GM23248 (cell line): ENCODE data around the gene CLCF1. TPM values are rescaled to one million over a fixed set of nuclear protein-coding genes. Genes with fewer than 3 reads are reported as not detected.
A peak's percentile ranks its signal among the peaks of the same experiment; 100 is the strongest.

ENCODE experiments used
- DNase-seq: peaks from one replicate; pipeline ENCODE4 v3.0.0-alpha.2; 2015
- H2AFZ ChIP-seq: fragments of 200-600 bp; sonication (generic); 2 replicates; pipeline ENCODE4 v1.6.1; 2016; ENCODE audit warnings: antibody characterized with exemption
- H3F3A ChIP-seq: fragments of 200-600 bp; sonication (generic); 2 replicates; pipeline ENCODE4 v1.6.1; 2016; ENCODE audit warnings: mild to moderate bottlenecking, antibody characterized with exemption, mixed run types; ENCODE audit not compliant: insufficient read depth
- H3K27ac ChIP-seq: fragments of 200-600 bp; sonication (generic); 2 replicates; pipeline ENCODE4 v1.5.1; 2016; ENCODE audit warnings: mild to moderate bottlenecking
- H3K27me3 ChIP-seq: fragments of 200-600 bp; sonication (generic); replicated peaks from 2 replicates; pipeline ENCODE4 v1.6.1; 2016; ENCODE audit warnings: mild to moderate bottlenecking; ENCODE audit not compliant: insufficient read depth
- H3K36me3 ChIP-seq: fragments of 200-600 bp; sonication (generic); 2 replicates; pipeline ENCODE4 v1.6.1; 2016; ENCODE audit warnings: low read depth, mild to moderate bottlenecking
- H3K4me1 ChIP-seq: fragments of 200-600 bp; sonication (generic); 2 replicates; pipeline ENCODE4 v1.6.1; 2016; ENCODE audit warnings: mild to moderate bottlenecking; ENCODE audit not compliant: insufficient read depth
- H3K4me2 ChIP-seq: fragments of 200-600 bp; sonication (generic); one replicate; pipeline ENCODE4 v1.6.1; 2016; ENCODE audit warnings: mild to moderate bottlenecking; ENCODE audit not compliant: unreplicated experiment
- H3K4me3 ChIP-seq: fragments of 200-600 bp; sonication (generic); 2 replicates; pipeline ENCODE4 v1.5.1; 2016; ENCODE audit warnings: mild to moderate bottlenecking
- H3K79me2 ChIP-seq: fragments of 200-600 bp; sonication (generic); 2 replicates; pipeline ENCODE4 v1.6.1; 2016; ENCODE audit warnings: mild to moderate bottlenecking; ENCODE audit not compliant: insufficient read depth
- H3K9ac ChIP-seq: fragments of 200-600 bp; sonication (generic); 2 replicates; pipeline ENCODE4 v1.6.1; 2016; ENCODE audit warnings: mild to moderate bottlenecking
- H3K9me2 ChIP-seq: fragments of 200-600 bp; sonication (generic); 2 replicates; pipeline ENCODE4 v1.6.1; 2016; ENCODE audit warnings: mixed run types, mild to moderate bottlenecking, moderate library complexity; ENCODE audit not compliant: insufficient read depth
- H3K9me3 ChIP-seq: fragments of 200-600 bp; sonication (generic); one replicate; pipeline ENCODE4 v1.6.1; 2017; ENCODE audit warnings: low read depth
- H4K20me1 ChIP-seq: fragments of 200-600 bp; sonication (generic); 2 replicates; pipeline ENCODE4 v1.6.0; 2016; ENCODE audit not compliant: insufficient read depth
- EZH2 ChIP-seq: fragments of 200-600 bp; sonication (generic); IDR thresholded peaks from 2 replicates; pipeline ENCODE4 v1.6.1; 2018; ENCODE audit warnings: antibody characterized with exemption, mild to moderate bottlenecking; ENCODE audit not compliant: insufficient read depth, poor library complexity, severe bottlenecking
- EZH2phosphoT487 ChIP-seq: fragments of 200-600 bp; sonication (generic); IDR thresholded peaks from 2 replicates; pipeline ENCODE4 v1.6.1; 2018; ENCODE audit warnings: antibody characterized with exemption, moderate library complexity, mild to moderate bottlenecking, low read depth; ENCODE audit not compliant: insufficient read depth
- WGBS, 2 experiments: methylation state at CpG; one replicate each; pipeline ENCODE4 v1.1.6; 2015 to 2017; ENCODE audit warnings: low lambda C conversion rate in 2 of 2, low coverage in 1 of 2; ENCODE audit errors: missing lambda C conversion rate in 2 of 2; 5-methylcytosine and 5-hydroxymethylcytosine counted together
- in situ Hi-C: fragments of 300-500 bp; cut with MboI; formaldehyde crosslinking; loops from 2 replicates; pipeline ENCODE4 v1.15.0; 2020
- polyA plus RNA-seq: library from polyadenylated mRNA; unstranded; fragments of >200 nt; fragmentation: Nextera tagmentation; extraction: Ambion mirVana; gene quantifications from 2 replicates; pipeline ENCODE4 v1.2.1, GENCODE V29; 2016
- total RNA-seq: library from RNA; depleted of rRNA; stranded (reverse); fragments of >200 nt; shearing (Covaris generic); gene quantifications from 2 replicates; pipeline ENCODE4 v1.2.3, GENCODE V29; 2014

CLCF1 gene
- total and polyA plus RNA-seq, 2 experiments from 2014 or later: 20.0 to 39.1 TPM

DNA sequence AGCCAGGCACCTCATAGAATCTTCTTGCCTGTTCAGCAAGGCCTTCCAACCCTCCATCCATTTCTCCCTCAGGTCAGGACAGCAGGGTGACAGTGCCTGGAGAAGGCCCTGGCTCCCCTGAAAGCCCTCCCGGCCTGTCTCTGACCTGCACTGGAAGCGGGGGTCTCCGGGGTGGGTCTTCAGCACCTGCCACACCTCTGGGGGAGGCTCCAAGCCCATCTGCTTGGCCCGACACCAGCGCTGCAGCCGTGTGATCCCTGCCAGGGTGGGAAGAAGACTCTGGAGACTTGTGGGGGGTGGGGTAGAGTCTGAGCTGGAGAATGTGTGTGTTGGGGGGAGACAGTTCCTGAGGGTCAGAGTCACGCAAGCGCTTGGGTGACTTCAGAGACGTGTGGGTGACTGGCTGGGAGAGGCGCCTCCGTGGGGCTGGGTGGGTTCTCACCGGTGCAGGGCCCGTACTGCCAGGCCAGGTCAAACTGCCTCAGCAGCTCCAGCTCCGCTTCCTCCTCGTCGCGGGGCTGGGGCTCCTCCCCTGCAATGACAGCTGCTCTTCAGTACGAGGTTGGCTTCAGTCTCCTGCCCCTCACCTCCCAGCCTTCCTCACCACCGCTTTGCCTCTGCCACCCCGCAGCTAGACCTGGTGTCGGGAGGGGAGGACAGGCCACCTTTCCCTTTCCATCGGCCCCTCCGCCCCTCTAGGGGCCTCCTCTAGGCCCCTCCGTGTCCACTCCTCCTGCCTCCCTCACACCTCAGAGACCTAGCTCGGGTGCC is 20.7 kb downstream of the CLCF1 start:
- Histone ChIP-seq H3K9me3 (no peaks in the 10 kb centered on the region), H4K20me1 (no peaks in the 10 kb centered on the region), H3K9me2 (no peaks in the 10 kb centered on the region), H2AFZ (no peak overlapping the region; the same call in 1 of the 2 replicates), H3F3A (peaks cover 68% of the 10 kb centered on the region), H3K9ac (peak overlapping the region; percentile 93), H3K79me2 (peaks cover 17% of the 10 kb centered on the region), H3K27ac (peak overlapping the region; percentile 97), H3K4me2 (peak overlapping the region; percentile 89), H3K4me3 (peak overlapping the region; percentile 80), H3K4me1 (peaks cover 48% of the 10 kb centered on the region), H3K27me3 (no peaks in the 10 kb centered on the region), H3K36me3 (no peaks in the 10 kb centered on the region)
- in situ Hi-C loops: no loop called here
- peak; percentile 65 for DNase-seq
- WGBS, 2 experiments: 4 to 5% methylated on average over 20 to 22 of the region's 25 CpGs
- TF ChIP-seq EZH2 (no peak), EZH2phosphoT487 (no peak)

DNA sequence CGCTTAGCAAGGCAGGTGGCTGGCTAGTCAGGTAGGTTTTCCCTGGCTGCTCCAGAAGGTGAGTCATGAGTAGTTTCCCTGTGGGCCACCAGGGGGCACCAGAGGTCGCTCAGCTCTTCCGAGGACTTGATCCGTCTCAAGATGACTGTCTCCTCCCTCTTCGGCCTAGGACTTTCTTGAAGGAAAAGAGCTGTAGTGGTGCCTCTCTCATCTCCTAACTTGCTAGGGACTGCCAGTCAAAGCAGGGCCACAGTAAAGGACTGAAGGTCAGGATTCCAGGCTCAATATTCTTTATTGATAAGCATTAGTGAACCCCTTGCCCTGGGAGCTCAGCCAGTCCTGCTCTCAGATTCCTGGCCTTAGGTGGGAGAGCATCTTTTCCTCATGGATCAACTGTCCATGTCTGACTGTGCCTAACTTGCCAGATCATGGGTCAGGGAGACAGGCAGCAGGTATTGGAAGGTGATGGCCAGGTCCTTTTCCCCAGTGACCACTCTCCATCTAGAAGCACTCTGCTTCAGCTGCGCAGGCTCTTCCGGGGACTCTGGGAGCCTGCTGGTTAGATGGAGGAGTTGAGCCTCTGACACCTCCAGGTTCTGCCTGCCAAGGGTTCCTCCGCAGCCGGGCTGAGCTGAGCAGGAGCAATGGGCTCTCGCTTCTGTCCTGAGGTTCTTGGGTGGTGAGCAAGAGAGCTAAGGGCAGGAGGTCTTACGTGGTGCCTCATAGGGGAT is 22.0 kb downstream of the CLCF1 start:
- H3K9me3 ChIP-seq: no peaks in the 10 kb centered on the region
- H3K27me3 ChIP-seq: no peaks in the 10 kb centered on the region
- no peak overlapping the region for H3K4me3 ChIP-seq
- 55% methylated on average over 11 of the region's 11 CpGs for WGBS, 2 experiments
- peak overlapping the region; percentile 97 for H3K27ac ChIP-seq
- peaks cover 64% of the 10 kb centered on the region for H3F3A ChIP-seq
- H3K9ac ChIP-seq: peak overlapping the region; percentile 15; the same call in 1 of the 2 replicates
- H3K79me2 ChIP-seq: peaks cover 17% of the 10 kb centered on the region
- H3K36me3 ChIP-seq: no peaks in the 10 kb centered on the region
- H4K20me1 ChIP-seq: no peaks in the 10 kb centered on the region
- H2AFZ ChIP-seq: no peak overlapping the region
- in situ Hi-C loops: no loop called here
- DNase-seq: peak; percentile 85
- H3K4me2 ChIP-seq: peak overlapping the region; percentile 21
- no peaks in the 10 kb centered on the region for H3K9me2 ChIP-seq
- H3K4me1 ChIP-seq: peaks cover 47% of the 10 kb centered on the region
- TF ChIP-seq EZH2phosphoT487: no peak

DNA sequence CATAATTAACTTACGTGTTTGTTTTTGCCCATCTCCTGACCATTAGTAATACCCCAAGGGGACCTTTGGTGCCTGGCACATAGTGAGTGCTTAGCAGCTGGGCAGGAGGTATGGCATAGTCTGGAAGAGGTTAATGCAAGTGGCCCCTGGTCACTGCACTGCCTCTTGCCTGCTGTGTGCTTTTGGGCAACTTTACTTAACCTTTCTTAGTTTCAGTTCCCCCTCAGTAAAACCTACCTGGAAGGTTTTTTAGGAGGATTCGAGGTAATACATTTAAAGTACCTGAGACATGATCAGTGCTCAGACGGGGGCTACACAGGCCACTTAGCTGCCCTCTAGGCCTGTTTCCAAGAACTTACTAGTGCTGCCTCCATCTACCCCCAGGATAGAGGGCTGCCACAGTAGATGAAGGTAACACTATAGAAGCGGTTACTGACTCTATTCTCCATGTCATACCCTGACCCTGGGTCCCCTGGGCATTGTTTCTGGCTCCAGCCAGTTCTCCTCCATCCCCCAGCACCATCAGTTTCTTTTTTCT is 23.4 kb downstream of the CLCF1 start:
- in situ Hi-C loops: no loop called here

DNA sequence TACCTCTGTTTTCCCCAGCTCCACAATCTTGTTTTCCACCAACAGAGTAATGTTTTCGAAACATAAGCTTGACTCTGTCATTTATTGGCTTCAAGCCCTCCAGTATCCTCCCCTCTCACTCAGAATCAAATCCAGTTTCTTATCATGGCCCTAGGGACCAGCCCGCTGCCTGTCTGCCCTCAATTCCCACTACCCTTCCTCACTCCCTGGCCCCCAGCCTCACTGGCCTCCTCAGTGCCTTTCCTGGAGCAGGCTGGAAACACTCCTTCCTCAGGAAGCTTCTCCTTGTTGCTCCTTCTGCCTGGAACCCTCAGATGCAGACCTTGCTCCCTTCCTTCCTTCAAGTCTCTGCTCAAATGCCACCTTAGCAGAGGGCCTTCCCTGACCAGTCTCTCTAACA is 23.9 kb downstream of the CLCF1 start:
- Histone ChIP-seq H3K4me2 (no peak overlapping the region), H3K4me1 (peaks cover 34% of the 10 kb centered on the region), H3K9me2 (no peaks in the 10 kb centered on the region), H2AFZ (no peak overlapping the region), H3F3A (peaks cover 58% of the 10 kb centered on the region), H4K20me1 (no peaks in the 10 kb centered on the region), H3K9ac (no peak overlapping the region), H3K79me2 (peaks cover 17% of the 10 kb centered on the region), H3K27ac (peak overlapping the region; percentile 34; the same call in 1 of the 2 replicates), H3K4me3 (no peak overlapping the region), H3K36me3 (no peaks in the 10 kb centered on the region), H3K27me3 (no peaks in the 10 kb centered on the region), H3K9me3 (no peaks in the 10 kb centered on the region)
- DNase-seq: no peak
- TF ChIP-seq EZH2phosphoT487 (no peak), EZH2 (no peak)
- WGBS, 2 experiments: 90 to 92% methylated on average over 2 of the region's 2 CpGs
- in situ Hi-C loops: no loop called here

More for the DNA sequence above, 23.4 kb downstream of the CLCF1 start:
- H3F3A ChIP-seq: peaks cover 61% of the 10 kb centered on the region
- peaks cover 37% of the 10 kb centered on the region for H3K4me1 ChIP-seq
- no peak for DNase-seq
- H3K27ac ChIP-seq: 0 out of 2 replicates have a peak overlapping the region, but pooled peaks have one; percentile 34
- H3K36me3 ChIP-seq: no peaks in the 10 kb centered on the region
- H3K4me3 ChIP-seq: no peak overlapping the region
- no peak overlapping the region for H3K4me2 ChIP-seq
- no peak for TF ChIP-seq EZH2
- no peak for TF ChIP-seq EZH2phosphoT487
- H3K27me3 ChIP-seq: no peaks in the 10 kb centered on the region
- 87 to 88% methylated on average over 4 of the region's 4 CpGs for WGBS, 2 experiments
- H3K9ac ChIP-seq: no peak overlapping the region
- H4K20me1 ChIP-seq: no peaks in the 10 kb centered on the region
- H3K9me2 ChIP-seq: no peaks in the 10 kb centered on the region
- no peak overlapping the region for H2AFZ ChIP-seq
- no peaks in the 10 kb centered on the region for H3K9me3 ChIP-seq
- H3K79me2 ChIP-seq: peaks cover 17% of the 10 kb centered on the region
